GM18517 (cell line): ENCODE data around the gene CKB.
"Not testable (repeated sequence)": the region's sequence is repeated elsewhere in the genome, so short reads cannot be mapped to it uniquely, and the experiment has no call there.

Experiments
- ATAC-seq: cut with Tn5 transposase; IDR thresholded peaks from one replicate; pipeline ENCODE4 v1.9.1; 2021; ENCODE audit warnings: mild to moderate bottlenecking, moderate library complexity; ENCODE audit not compliant: unreplicated experiment

Gene CKB

GRCh38 chr14:103514596-103515421 lies 7.8 kb downstream of the CKB start:
- no peak for ATAC-seq

GRCh38 chr14:103512701-103513611 lies 9.7 kb downstream of the CKB start:
- ATAC-seq, result no peak

- not testable (repeated sequence) for ATAC-seq
Observed at GRCh38 chr14:103512180-103512579, 10.4 kb downstream of the CKB start.

- no peak for ATAC-seq
Observed at GRCh38 chr14:103510724-103511693, 11.6 kb downstream of the CKB start.

- no peak for ATAC-seq
Observed at GRCh38 chr14:103509864-103510723, 12.5 kb downstream of the CKB start.

GRCh38 chr14:103508521-103509329 lies 13.9 kb downstream of the CKB start:
- ATAC-seq, result no peak

GRCh38 chr14:103507751-103508150 lies 14.9 kb downstream of the CKB start:
- no peak for ATAC-seq

- ATAC-seq, result no peak
Observed at GRCh38 chr14:103504991-103505565, 17.6 kb downstream of the CKB start.

GRCh38 chr14:103503296-103503695 lies 19.3 kb downstream of the CKB start:
- no peak for ATAC-seq

- no peak for ATAC-seq
Observed at GRCh38 chr14:103502877-103503276, 19.8 kb downstream of the CKB start.

GRCh38 chr14:103501921-103502669 lies 20.5 kb downstream of the CKB start:
- no peak for ATAC-seq

- ATAC-seq, result no peak
Observed at GRCh38 chr14:103501041-103501870, 21.4 kb downstream of the CKB start.

- no peak for ATAC-seq
Observed at GRCh38 chr14:103500148-103500990, 22.3 kb downstream of the CKB start.

- no peak for ATAC-seq
Observed at GRCh38 chr14:103499709-103500108, 22.9 kb downstream of the CKB start.

GRCh38 chr14:103496776-103497175 lies 25.9 kb downstream of the CKB start:
- no peak for ATAC-seq

- ATAC-seq, result no peak
Observed at GRCh38 chr14:103495854-103496253, 26.8 kb downstream of the CKB start.
